Tibial nerve (tissue), 4 donors: ENCODE results near the gene HAO2.

Source experiments
- CTCF ChIP-seq, 5 experiments: fragments of 200-600 bp in 3 of 5; fragments of 450-650 bp in 2 of 5; sonication (generic) in 3 of 5; IDR thresholded peaks; one replicate each; pipeline ENCODE4 v1.5.1; 2016 to 2019; ENCODE audit warnings: antibody characterized with exemption in 5 of 5, mild to moderate bottlenecking in 3 of 5, moderate library complexity in 2 of 5
- EP300 ChIP-seq, 2 donors: sonication (generic); formaldehyde crosslinking; IDR thresholded peaks; one replicate each; pipeline ENCODE4 v1.6.1; 2017; ENCODE audit warnings: antibody characterized with exemption in 2 of 2, mild to moderate bottlenecking in 1 of 2
- POLR2A ChIP-seq, 2 donors: fragments of 450-650 bp; IDR thresholded peaks; one replicate each; pipeline ENCODE4 v1.6.1; 2017; ENCODE audit warnings: antibody characterized with exemption in 2 of 2, mild to moderate bottlenecking in 2 of 2, moderate library complexity in 2 of 2

GRCh38 chr1:119347858-119348257 lies 20.7 kb upstream of the HAO2 start:
- no peak for TF ChIP-seq CTCF (IDR thresholded peaks at IDR 0.05)
- no peak for TF ChIP-seq POLR2A (IDR thresholded peaks at IDR 0.05)
- no peak for TF ChIP-seq EP300 (IDR thresholded peaks at IDR 0.05)
